COLO829 (cell line): ENCODE results near the gene SHH.

Experiments used
- DNase-seq: peaks from one replicate; pipeline ENCODE4 v3.0.0; 2012; ENCODE audit warnings: low spot score

Gene SHH

GRCh38 chr7:155811895-155812761 is at the start of gene SHH:
Gene SHH, minus strand, starts transcription at chr7:155812463. Its CDS starts 341 bp downstream, at chr7:155812122.
- DNase-seq, result no peak

- no peak for DNase-seq
Observed at GRCh38 chr7:155861480-155861868, 49.2 kb upstream of the SHH start.

- DNase-seq, result no peak
Observed at GRCh38 chr7:155860840-155861479, 48.7 kb upstream of the SHH start.

- no peak for DNase-seq
Observed at GRCh38 chr7:155860461-155860839, 48.2 kb upstream of the SHH start.

- DNase-seq, result peak; percentile 50
Observed at GRCh38 chr7:155858521-155859061, 46.3 kb upstream of the SHH start.

- no peak for DNase-seq
Observed at GRCh38 chr7:155857141-155857540, 44.9 kb upstream of the SHH start.

GRCh38 chr7:155856656-155857055 is 44.4 kb upstream of the SHH start:
- DNase-seq, result no peak

- no peak for DNase-seq
Observed at GRCh38 chr7:155852426-155853301, 40.4 kb upstream of the SHH start.

- DNase-seq, result no peak
Observed at GRCh38 chr7:155851892-155852291, 39.6 kb upstream of the SHH start.

- no peak for DNase-seq
Observed at GRCh38 chr7:155850766-155851678, 38.8 kb upstream of the SHH start.

- no peak for DNase-seq
Observed at GRCh38 chr7:155850001-155850436, 37.8 kb upstream of the SHH start.

- DNase-seq, result no peak
Observed at GRCh38 chr7:155848691-155849669, 36.7 kb upstream of the SHH start.

GRCh38 chr7:155847821-155848435 is 35.7 kb upstream of the SHH start:
- DNase-seq, result no peak

GRCh38 chr7:155846936-155847335 is 34.7 kb upstream of the SHH start:
- DNase-seq, result no peak

GRCh38 chr7:155846156-155846555 is 33.9 kb upstream of the SHH start:
- DNase-seq, result no peak

GRCh38 chr7:155845226-155845625 is 33.0 kb upstream of the SHH start:
- DNase-seq, result no peak

- DNase-seq, result no peak
Observed at GRCh38 chr7:155844526-155844925, 32.3 kb upstream of the SHH start.

- no peak for DNase-seq
Observed at GRCh38 chr7:155844019-155844453, 31.8 kb upstream of the SHH start.

GRCh38 chr7:155843426-155844018 is 31.3 kb upstream of the SHH start:
- no peak for DNase-seq
